ELR (cell line): ENCODE results near the gene BRD1.
A peak's percentile ranks its signal among the peaks of the same experiment; 100 is the strongest.

ENCODE experiments used
- DNase-seq: peaks from one replicate; pipeline ENCODE4 v3.0.0-alpha.2; 2015; ENCODE audit warnings: low read depth

Gene BRD1

GRCh38 chr22:49727191-49727880, 100.3 kb downstream of the BRD1 start:
- no peak for DNase-seq

- no peak for DNase-seq
These were observed 101.0 kb downstream of the BRD1 start for GRCh38 chr22:49726701-49727101.

GRCh38 chr22:49726022-49726681, 101.5 kb downstream of the BRD1 start:
- DNase-seq = no peak

DNA sequence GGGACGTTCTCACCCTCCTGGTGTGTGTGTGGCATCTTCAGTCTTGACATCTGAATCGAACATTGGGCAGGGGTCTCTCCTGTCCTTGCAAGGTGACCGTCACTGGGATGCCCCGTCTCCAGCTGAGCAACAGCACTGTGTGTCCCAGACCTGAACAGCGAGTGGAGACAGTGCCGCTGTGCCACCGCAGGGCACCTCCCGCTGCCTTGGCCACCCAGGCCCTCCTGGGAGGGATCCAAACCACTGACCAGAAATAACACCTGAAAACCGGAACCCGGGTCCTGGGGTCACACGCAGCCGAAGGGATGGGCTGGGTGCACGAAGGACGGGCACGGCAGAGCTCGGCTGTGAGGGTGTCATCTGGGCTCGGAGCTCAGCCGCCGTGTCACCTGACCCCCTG, 102.2 kb downstream of the BRD1 start:
- no peak for DNase-seq

GRCh38 chr22:49724893-49725489, 102.7 kb downstream of the BRD1 start:
- peak; percentile 9 for DNase-seq

DNA sequence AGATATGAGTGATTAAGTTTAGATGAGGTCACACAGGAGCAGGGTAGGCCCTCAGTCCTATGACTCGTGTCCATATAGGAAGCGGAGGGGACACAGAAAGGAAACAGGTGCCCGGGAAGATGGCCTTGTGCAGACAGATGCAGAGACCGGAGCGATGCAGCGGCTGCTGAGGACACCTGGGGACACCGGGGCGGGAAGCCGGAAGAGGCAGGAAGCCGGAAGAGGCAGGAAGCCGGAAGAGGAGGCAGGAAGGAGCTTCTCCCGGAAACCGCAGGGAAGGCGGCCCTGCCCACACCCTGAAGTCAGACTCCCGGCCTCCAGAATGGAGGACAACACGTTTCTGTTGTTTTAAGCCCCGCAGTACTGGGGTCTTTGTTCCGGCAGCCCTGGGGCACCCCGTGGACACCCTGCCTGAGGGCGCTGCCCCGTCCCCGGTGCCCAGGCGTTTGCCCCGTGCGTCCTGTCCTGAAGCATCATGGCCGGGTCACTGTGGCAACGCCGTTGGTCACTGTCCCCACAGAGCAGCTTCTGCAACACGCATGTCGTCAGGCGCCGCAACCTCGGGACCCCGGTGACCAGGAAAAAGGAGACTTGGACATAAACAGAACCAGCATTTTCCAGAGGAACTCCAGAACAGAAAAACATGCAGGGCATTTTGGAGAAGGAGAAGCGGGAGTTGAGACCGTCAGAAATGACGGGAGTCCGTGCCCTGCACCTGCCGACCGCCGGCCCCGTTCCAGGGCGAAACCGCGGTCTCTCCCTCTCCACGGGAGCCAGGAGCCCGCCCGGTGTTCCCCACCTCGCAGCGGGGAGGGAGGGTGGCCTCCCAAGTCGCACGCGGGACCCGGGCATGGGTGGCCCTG, 103.4 kb downstream of the BRD1 start:
- DNase-seq = no peak

- DNase-seq = no peak
These were observed 104.1 kb downstream of the BRD1 start for GRCh38 chr22:49723478-49724029.
